GM13977 (cell line): Measurements from ENCODE around the gene CMIP.

Experiments used
- DNase-seq: peaks from one replicate; pipeline ENCODE4 v3.0.0; 2012; ENCODE audit warnings: low spot score
- in situ Hi-C: fragments of 300-500 bp; cut with MboI; formaldehyde crosslinking; loops from one replicate; pipeline ENCODE4 v1.12.0; 2022; ENCODE audit warnings: low sequenced_read_pairs, low pct_unique_long_range_greater_than_20kb, mixed read lengths, inconsistent platforms; ENCODE audit not compliant: unreplicated experiment
- TF ChIP-seq, protein P1 (sequence below): IDR thresholded peaks from 2 replicates; pipeline ENCODE4 v1.5.1; 2012; ENCODE audit warnings: mild to moderate bottlenecking, control low read depth; ENCODE audit not compliant: insufficient read depth; ENCODE audit errors: extremely low read depth, missing control alignments

Gene CMIP

DNA sequence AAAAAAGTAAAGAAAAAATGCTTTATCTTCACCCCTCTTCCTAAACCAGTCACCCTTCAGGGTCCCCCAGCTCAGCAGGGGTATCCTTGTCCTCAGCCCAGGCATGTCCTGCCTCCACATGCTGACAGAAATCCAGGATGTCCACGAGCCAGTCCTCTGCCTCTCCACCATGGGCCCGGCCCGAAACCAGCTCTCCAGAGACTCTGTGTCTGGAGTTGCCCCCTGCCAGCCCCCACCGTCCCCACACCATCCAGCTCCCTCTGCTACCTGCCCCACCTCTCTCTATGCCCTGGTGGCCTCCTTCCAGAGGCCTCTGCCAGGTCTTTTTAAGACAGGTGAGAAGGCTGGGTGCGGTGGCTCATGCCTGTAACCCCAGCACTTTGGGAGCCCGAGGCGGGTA is 268.1 kb downstream of the CMIP start:
- in situ Hi-C loops: no loop called here
- DNase-seq: no peak
- TF ChIP-seq, protein P1, sequence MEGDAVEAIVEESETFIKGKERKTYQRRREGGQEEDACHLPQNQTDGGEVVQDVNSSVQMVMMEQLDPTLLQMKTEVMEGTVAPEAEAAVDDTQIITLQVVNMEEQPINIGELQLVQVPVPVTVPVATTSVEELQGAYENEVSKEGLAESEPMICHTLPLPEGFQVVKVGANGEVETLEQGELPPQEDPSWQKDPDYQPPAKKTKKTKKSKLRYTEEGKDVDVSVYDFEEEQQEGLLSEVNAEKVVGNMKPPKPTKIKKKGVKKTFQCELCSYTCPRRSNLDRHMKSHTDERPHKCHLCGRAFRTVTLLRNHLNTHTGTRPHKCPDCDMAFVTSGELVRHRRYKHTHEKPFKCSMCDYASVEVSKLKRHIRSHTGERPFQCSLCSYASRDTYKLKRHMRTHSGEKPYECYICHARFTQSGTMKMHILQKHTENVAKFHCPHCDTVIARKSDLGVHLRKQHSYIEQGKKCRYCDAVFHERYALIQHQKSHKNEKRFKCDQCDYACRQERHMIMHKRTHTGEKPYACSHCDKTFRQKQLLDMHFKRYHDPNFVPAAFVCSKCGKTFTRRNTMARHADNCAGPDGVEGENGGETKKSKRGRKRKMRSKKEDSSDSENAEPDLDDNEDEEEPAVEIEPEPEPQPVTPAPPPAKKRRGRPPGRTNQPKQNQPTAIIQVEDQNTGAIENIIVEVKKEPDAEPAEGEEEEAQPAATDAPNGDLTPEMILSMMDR: no peak

DNA sequence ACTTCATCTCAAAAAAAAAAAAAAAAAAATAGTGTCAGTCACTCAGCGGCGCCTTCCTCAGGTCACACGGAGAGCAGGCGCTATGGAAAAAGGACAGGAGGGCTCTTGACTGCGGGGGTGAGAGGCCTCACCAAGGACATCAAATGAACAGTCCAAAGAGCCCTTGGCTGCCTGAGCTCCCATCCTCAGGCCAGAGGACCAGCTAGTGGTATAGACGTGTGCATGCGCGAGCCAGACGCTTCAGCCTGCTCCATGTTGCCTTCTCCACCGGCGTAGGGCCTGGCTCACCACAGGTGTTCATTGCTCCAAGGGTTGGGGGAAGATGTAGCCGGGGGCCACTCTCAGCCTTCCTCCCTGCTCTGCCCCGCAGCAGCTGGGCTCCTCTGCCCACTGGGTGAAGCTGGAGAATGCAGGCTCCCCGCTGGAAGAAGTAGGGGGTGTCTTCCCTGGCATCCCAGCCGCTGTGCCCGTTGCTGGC is 268.7 kb downstream of the CMIP start:
- in situ Hi-C loops: no loop called here
- no peak for DNase-seq
- TF ChIP-seq, protein P1: no peak

DNA sequence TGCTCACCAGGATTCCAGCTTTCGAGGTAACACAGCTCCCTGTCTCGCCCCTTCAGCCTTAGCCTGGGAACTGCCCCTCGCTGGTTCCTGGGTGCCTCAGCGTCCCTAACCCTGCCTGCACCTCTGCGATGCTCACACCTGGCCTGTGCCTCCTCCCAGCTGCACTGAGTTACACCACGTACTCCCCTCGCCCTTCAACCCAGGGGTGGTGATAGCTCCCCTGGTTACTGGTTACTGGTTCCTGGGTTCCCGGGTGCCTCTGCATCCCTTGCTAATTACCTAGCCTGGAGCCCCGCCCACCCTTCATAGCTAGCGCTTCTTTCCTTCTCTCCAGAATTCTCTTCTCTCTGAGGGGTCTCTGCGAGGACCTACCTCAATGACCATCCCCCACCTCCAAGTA is 269.2 kb downstream of the CMIP start:
- TF ChIP-seq, protein P1: no peak
- no peak for DNase-seq
- in situ Hi-C loops: no loop called here

DNA sequence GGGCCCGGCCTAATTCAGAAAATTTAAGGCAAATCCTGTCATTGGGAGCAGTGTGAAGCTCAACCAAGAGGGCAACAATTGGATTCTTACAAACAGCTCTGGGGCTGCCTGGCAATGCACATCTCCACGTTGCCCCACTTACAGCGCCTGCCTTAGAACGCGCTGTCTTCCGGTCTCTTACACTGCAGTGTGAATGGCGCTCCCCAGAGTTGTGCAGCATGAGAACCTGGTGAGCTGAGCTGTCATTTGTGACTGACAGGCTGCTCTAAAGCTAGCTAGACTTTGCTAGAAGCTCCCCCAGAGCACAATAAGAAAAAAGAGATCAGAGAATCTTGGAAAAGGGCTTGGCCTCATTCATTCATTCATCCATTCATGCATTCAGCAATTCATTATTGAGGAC is 270.0 kb downstream of the CMIP start:
- DNase-seq: no peak
- in situ Hi-C loops: no loop called here
- TF ChIP-seq, protein P1: no peak

DNA sequence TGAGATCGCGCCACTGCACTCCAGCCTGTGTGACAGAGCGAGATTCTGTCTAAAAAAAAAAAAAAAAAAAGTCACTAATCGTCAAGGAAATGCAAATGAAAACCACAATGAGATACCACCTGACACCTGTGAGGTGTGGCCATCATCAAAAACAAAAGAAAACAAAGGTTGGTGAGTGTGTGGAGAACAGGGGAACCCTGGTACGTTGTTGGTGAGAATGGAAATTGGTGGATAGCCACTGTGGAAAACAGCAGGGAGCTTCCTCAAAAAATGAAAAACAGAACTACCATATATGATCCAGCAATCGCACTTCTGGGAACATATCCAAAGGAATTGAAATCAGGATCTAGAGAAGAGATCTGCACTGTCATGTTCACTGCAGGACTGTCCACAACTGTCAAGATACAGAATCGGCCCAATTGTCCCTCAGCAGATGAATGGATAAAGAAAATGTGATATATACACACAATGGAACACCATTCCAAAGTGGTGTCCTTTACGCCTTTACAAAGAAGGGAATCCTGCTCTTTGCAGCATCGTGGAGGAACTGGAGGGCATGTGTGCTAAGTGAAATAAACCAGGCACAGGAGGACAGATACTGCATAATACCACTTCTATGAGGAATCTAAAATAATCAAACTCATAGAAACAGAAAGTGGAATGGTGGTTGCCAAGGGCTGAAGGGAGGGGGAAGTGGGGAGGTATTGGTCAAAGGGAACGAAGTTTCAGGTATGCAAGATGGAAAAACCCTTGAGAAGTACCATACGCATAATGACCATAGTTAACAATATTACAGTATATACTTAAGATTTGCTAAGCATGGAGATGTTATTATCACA is 271.0 kb downstream of the CMIP start:
- TF ChIP-seq, protein P1: no peak
- in situ Hi-C loops: no loop called here
- DNase-seq: no peak

DNA sequence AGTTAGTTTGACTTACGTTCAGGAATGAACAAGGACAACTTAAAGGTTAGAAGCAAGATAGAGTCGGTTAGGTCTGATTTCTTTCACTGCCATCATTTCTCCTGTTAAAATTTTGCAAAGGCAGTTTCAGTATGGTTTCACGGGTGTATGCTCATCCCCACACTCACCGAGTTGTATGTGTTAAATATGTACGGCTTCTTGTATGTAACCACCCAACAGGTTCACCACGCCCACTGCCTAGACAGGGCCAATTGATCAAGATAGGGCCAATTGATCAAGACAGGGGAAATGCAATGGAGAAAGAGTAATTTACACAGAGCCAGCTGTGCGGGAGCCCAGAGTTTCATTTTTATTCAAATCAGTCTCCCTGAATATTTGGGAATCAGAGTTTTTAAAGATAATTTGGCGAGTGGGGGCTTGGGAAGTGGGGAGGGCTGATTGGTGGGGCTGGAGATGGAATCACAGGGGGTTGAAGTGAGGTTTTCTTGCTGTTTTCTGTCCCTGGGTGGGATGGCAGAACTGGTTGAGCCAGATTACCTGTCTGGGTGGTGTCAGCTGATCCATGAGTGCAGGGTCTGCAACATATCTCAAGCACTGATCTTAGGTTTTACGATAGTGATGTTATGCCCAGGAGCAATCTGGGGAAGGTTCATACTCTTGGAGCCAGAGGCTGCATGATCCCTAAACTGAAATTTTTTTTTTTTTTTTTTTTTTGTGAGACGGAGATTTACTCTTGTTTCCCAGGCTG is 272.0 kb downstream of the CMIP start:
- TF ChIP-seq, protein P1: no peak
- peak; percentile 64 for DNase-seq
- in situ Hi-C loops: no loop called here
